ENCODE data around the gene KRTAP9-4. TPM values are rescaled to one million over a fixed set of nuclear protein-coding genes. Genes with fewer than 3 reads are reported as not detected.

Gene KRTAP9-4, protein sequence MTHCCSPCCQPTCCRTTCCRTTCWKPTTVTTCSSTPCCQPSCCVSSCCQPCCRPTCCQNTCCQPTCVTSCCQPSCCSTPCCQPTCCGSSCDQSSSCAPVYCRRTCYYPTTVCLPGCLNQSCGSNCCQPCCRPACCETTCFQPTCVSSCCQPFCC
- total RNA-seq: not detected

DNA sequence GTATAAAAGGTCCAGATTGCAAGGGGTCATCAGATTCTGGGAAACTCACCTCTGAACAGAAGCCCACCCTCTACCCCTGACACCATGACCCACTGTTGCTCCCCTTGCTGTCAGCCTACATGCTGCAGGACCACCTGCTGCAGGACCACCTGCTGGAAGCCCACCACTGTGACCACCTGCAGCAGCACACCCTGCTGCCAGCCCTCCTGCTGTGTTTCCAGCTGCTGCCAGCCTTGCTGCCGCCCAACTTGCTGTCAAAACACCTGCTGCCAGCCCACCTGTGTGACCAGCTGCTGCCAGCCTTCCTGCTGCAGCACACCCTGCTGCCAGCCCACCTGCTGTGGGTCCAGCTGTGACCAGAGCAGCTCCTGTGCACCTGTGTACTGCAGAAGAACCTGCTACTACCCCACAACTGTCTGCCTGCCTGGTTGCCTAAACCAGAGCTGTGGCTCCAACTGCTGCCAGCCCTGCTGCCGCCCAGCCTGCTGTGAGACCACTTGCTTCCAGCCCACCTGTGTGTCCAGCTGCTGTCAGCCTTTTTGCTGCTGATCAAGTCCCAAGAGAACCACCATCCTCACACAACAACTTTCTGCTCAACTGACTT is at the start of gene KRTAP9-4:
Gene KRTAP9-4 (plus strand): TSS at position 51 of the 604 bp plus-strand sequence. CDS start 34 bp downstream, at position 85.

DNA sequence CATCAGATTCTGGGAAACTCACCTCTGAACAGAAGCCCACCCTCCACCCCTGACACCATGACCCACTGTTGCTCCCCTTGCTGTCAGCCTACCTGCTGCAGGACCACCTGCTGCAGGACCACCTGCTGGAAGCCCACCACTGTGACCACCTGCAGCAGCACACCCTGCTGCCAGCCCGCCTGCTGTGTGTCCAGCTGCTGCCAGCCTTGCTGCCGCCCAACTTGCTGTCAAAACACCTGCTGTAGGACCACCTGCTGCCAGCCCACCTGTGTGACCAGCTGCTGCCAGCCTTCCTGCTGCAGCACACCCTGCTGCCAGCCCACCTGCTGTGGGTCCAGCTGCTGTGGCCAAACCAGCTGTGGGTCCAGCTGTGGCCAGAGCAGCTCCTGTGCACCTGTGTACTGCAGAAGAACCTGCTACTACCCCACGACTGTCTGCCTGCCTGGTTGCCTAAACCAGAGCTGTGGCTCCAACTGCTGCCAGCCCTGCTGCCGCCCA is 22.8 kb upstream of the KRTAP9-4 start, which contains the start of gene KRTAP9-2:
Gene KRTAP9-2 (plus strand): TSS at position 51 of the 498 bp plus-strand sequence. CDS start 7 bp downstream, at position 58.

DNA sequence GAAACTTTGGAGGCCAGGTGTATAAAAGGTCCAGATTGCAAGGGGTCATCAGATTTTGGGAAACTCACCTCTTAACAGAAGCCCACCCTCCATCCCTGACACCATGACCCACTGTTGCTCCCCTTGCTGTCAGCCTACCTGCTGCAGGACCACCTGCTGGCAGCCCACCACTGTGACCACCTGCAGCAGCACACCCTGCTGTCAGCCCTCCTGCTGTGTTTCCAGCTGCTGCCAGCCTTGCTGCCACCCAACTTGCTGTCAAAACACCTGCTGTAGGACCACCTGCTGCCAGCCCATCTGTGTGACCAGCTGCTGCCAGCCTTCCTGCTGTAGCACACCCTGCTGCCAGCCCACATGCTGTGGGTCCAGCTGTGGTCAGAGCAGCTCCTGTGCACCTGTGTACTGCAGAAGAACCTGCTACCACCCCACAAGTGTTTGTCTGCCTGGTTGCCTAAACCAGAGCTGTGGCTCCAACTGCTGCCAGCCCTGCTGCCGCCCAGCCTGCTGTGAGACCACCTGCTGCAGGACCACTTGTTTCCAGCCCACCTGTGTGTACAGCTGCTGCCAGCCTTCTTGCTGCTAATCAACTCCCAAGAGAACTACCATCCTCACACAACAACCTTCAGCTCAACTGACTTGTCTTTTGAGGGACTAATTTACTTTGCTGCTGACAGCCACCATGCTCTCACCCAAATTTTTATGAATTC is 16.9 kb upstream of the KRTAP9-4 start, which contains the start of gene KRTAP9-3:
Gene KRTAP9-3 (plus strand): TSS at position 51 of the 707 bp plus-strand sequence. CDS start 53 bp downstream, at position 104.

DNA sequence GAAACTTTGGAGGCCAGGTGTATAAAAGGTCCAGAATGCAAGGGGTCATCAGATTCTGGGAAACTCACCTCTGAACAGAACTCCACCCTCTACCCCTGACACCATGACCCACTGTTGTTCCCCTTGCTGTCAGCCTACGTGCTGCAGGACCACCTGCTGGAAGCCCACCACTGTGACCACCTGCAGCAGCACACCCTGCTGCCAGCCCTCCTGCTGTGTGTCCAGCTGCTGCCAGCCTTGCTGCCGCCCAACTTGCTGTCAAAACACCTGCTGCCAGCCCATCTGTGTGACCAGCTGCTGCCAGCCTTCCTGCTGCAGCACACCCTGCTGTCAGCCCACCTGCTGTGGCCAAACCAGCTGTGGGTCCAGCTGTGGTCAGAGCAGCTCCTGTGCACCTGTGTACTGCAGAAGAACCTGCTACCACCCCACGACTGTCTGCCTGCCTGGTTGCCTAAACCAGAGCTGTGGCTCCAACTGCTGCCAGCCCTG is 11.5 kb upstream of the KRTAP9-4 start, which contains the start of gene KRTAP9-8:
Gene KRTAP9-8 (plus strand): TSS at position 51 of the 489 bp plus-strand sequence. CDS start 53 bp downstream, at position 104.

GRCh38 chr17:41255381-41256290 is 6.1 kb downstream of the KRTAP9-4 start, which contains the start of gene KRTAP9-9:
Gene KRTAP9-9, plus strand, starts transcription at chr17:41255384.

GRCh38 chr17:41265078-41265477 is 15.6 kb downstream of the KRTAP9-4 start, which contains the start of gene KRTAP9-6:
Gene KRTAP9-6, plus strand, starts transcription at chr17:41265378. Its CDS starts 0 bp downstream, at chr17:41265378.

DNA sequence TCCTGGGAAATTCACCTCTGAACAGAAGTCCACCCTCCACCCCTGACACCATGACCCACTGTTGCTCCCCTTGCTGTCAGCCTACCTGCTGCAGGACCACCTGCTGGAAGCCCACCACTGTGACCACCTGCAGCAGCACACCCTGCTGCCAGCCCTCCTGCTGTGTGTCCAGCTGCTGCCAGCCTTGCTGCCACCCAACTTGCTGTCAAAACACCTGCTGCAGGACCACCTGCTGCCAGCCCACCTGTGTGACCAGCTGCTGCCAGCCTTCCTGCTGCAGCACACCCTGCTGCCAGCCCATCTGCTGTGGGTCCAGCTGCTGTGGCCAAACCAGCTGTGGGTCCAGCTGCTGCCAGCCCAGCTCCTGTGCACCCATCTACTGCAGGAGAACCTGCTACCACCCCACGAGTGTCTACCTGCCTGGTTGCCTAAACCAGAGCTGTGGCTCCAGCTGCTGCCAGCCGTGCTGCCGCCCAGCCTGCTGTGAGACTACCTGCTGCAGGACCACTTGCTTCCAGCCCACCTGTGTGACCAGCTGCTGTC is 26.2 kb downstream of the KRTAP9-4 start, which contains the start of gene KRTAP9-7:
Gene KRTAP9-7 (plus strand): TSS at position 51 of the 543 bp plus-strand sequence. CDS start 0 bp downstream, at position 51.

Other genes with a start within 250 kb of the KRTAP9-4 start
- not detected for gene KRTAP3-2, start 249.8 kb upstream of the KRTAP9-4 start, total RNA-seq
- gene KRTAP3-1, start 240.6 kb upstream of the KRTAP9-4 start, total RNA-seq: not detected
- not detected for gene KRTAP1-5, start 222.5 kb upstream of the KRTAP9-4 start, total RNA-seq
- gene KRTAP1-4, start 219.5 kb upstream of the KRTAP9-4 start, total RNA-seq: not detected
- gene KRTAP1-3, start 214.8 kb upstream of the KRTAP9-4 start, total RNA-seq: not detected
- gene KRTAP1-1, start 208.2 kb upstream of the KRTAP9-4 start, total RNA-seq: not detected
- gene KRTAP2-1, start 202.4 kb upstream of the KRTAP9-4 start, total RNA-seq: not detected
- gene KRTAP2-2, start 194.5 kb upstream of the KRTAP9-4 start, total RNA-seq: not detected
- gene KRTAP2-3, start 189.6 kb upstream of the KRTAP9-4 start, total RNA-seq: not detected
- not detected for gene KRTAP2-4, start 183.8 kb upstream of the KRTAP9-4 start, total RNA-seq
- not detected for gene KRTAP4-7, start 165.5 kb upstream of the KRTAP9-4 start, total RNA-seq
- not detected for gene KRTAP4-8, start 151.5 kb upstream of the KRTAP9-4 start, total RNA-seq
- gene KRTAP4-16, start 147.5 kb upstream of the KRTAP9-4 start, total RNA-seq: not detected
- gene KRTAP4-9, start 144.3 kb upstream of the KRTAP9-4 start, total RNA-seq: not detected
- not detected for gene KRTAP4-11, start 131.3 kb upstream of the KRTAP9-4 start, total RNA-seq
- gene KRTAP4-12, start 125.5 kb upstream of the KRTAP9-4 start, total RNA-seq: not detected
- not detected for gene KRTAP4-6, start 109.1 kb upstream of the KRTAP9-4 start, total RNA-seq
- not detected for gene KRTAP4-5, start 99.9 kb upstream of the KRTAP9-4 start, total RNA-seq
- not detected for gene KRTAP4-4, start 88.9 kb upstream of the KRTAP9-4 start, total RNA-seq
- gene KRTAP4-3, start 81.5 kb upstream of the KRTAP9-4 start, total RNA-seq: not detected
- not detected for gene KRTAP4-2, start 71.5 kb upstream of the KRTAP9-4 start, total RNA-seq
- not detected for gene KRTAP4-1, start 64.8 kb upstream of the KRTAP9-4 start, total RNA-seq
- not detected for gene KRTAP9-1, start 59.8 kb upstream of the KRTAP9-4 start, total RNA-seq
- not detected for gene KRTAP9-2, start 23.0 kb upstream of the KRTAP9-4 start, total RNA-seq
- not detected for gene KRTAP9-3, start 17.2 kb upstream of the KRTAP9-4 start, total RNA-seq
- gene KRTAP9-8, start 11.7 kb upstream of the KRTAP9-4 start, total RNA-seq: 0.44 TPM
- not detected for gene KRTAP9-9, start 5.7 kb downstream of the KRTAP9-4 start, total RNA-seq
- not detected for gene KRTAP9-6, start 15.7 kb downstream of the KRTAP9-4 start, total RNA-seq
- not detected for gene KRTAP9-7, start 26.0 kb downstream of the KRTAP9-4 start, total RNA-seq
- not detected for gene KRTAP29-1, start 53.2 kb downstream of the KRTAP9-4 start, total RNA-seq
- not detected for gene KRTAP16-1, start 59.6 kb downstream of the KRTAP9-4 start, total RNA-seq
- not detected for gene KRTAP17-1, start 66.0 kb downstream of the KRTAP9-4 start, total RNA-seq
- not detected for gene KRT33A, start 101.1 kb downstream of the KRTAP9-4 start, total RNA-seq
- gene KRT33B, start 120.1 kb downstream of the KRTAP9-4 start, total RNA-seq: not detected
- gene KRT34, start 132.6 kb downstream of the KRTAP9-4 start, total RNA-seq: not detected
- not detected for gene KRT31, start 147.9 kb downstream of the KRTAP9-4 start, total RNA-seq
- gene KRT37, start 174.9 kb downstream of the KRTAP9-4 start, total RNA-seq: not detected
- gene KRT38, start 191.3 kb downstream of the KRTAP9-4 start, total RNA-seq: not detected
- gene KRT32, start 217.7 kb downstream of the KRTAP9-4 start, total RNA-seq: not detected
- gene KRT35, start 231.5 kb downstream of the KRTAP9-4 start, total RNA-seq: not detected
- gene KRT36, start 240.2 kb downstream of the KRTAP9-4 start, total RNA-seq: not detected